ENCODE results near the gene TRPM3.

TRPM3 gene

GRCh38 chr9:71058660-71059059 is 62.8 kb downstream of the TRPM3 start:
- Histone ChIP-seq H4K20me1 (ENCODE audit: insufficient read depth) (no peaks in the 10 kb centered on the region), H3K4me3 (IDR thresholded peaks at IDR 0.05; ENCODE audit: insufficient read depth, low read depth, low read length) (no peak overlapping the region), H3K27ac (no peak overlapping the region), H3K4me2 (no peak overlapping the region), H3K36me3 (ENCODE audit: insufficient read depth) (no peaks in the 10 kb centered on the region), H3K79me2 (ENCODE audit: insufficient read depth, low read depth) (no peaks in the 10 kb centered on the region), H3K27me3 (ENCODE audit: insufficient read depth, low read depth) (no peaks in the 10 kb centered on the region), H2AFZ (ENCODE audit: low read depth) (no peak overlapping the region), H3K9ac (no peak overlapping the region), H3K4me1 (ENCODE audit: low read depth, poor library complexity, severe bottlenecking) (no peaks in the 10 kb centered on the region)
- TF ChIP-seq, protein P1, sequence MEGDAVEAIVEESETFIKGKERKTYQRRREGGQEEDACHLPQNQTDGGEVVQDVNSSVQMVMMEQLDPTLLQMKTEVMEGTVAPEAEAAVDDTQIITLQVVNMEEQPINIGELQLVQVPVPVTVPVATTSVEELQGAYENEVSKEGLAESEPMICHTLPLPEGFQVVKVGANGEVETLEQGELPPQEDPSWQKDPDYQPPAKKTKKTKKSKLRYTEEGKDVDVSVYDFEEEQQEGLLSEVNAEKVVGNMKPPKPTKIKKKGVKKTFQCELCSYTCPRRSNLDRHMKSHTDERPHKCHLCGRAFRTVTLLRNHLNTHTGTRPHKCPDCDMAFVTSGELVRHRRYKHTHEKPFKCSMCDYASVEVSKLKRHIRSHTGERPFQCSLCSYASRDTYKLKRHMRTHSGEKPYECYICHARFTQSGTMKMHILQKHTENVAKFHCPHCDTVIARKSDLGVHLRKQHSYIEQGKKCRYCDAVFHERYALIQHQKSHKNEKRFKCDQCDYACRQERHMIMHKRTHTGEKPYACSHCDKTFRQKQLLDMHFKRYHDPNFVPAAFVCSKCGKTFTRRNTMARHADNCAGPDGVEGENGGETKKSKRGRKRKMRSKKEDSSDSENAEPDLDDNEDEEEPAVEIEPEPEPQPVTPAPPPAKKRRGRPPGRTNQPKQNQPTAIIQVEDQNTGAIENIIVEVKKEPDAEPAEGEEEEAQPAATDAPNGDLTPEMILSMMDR (conservative IDR thresholded peaks at IDR 0.05; ENCODE audit: low read depth, low read length), result no peak

GRCh38 chr9:71052287-71052686 is 69.1 kb downstream of the TRPM3 start:
- Histone ChIP-seq H3K27me3 (ENCODE audit: insufficient read depth, low read depth) (no peaks in the 10 kb centered on the region), H4K20me1 (ENCODE audit: insufficient read depth) (no peaks in the 10 kb centered on the region), H3K79me2 (ENCODE audit: insufficient read depth, low read depth) (no peaks in the 10 kb centered on the region), H3K36me3 (ENCODE audit: insufficient read depth) (no peaks in the 10 kb centered on the region), H3K4me3 (IDR thresholded peaks at IDR 0.05; ENCODE audit: insufficient read depth, low read depth, low read length) (no peak overlapping the region), H3K9ac (no peak overlapping the region), H3K4me1 (ENCODE audit: low read depth, poor library complexity, severe bottlenecking) (no peaks in the 10 kb centered on the region), H2AFZ (ENCODE audit: low read depth) (no peak overlapping the region), H3K27ac (no peak overlapping the region), H3K4me2 (no peak overlapping the region)
- TF ChIP-seq, protein P1 (conservative IDR thresholded peaks at IDR 0.05; ENCODE audit: low read depth, low read length), result no peak

GRCh38 chr9:71048280-71048679 is 73.1 kb downstream of the TRPM3 start:
- Histone ChIP-seq H3K4me2 (no peak overlapping the region), H3K36me3 (ENCODE audit: insufficient read depth) (no peaks in the 10 kb centered on the region), H3K4me1 (ENCODE audit: low read depth, poor library complexity, severe bottlenecking) (no peaks in the 10 kb centered on the region), H2AFZ (ENCODE audit: low read depth) (no peak overlapping the region), H3K27me3 (ENCODE audit: insufficient read depth, low read depth) (no peaks in the 10 kb centered on the region), H3K4me3 (IDR thresholded peaks at IDR 0.05; ENCODE audit: insufficient read depth, low read depth, low read length) (no peak overlapping the region), H3K79me2 (ENCODE audit: insufficient read depth, low read depth) (no peaks in the 10 kb centered on the region), H4K20me1 (ENCODE audit: insufficient read depth) (no peaks in the 10 kb centered on the region), H3K27ac (no peak overlapping the region), H3K9ac (no peak overlapping the region)
- TF ChIP-seq, protein P1 (conservative IDR thresholded peaks at IDR 0.05; ENCODE audit: low read depth, low read length), result no peak

- H3K9ac ChIP-seq, result no peak overlapping the region
- H3K4me2 ChIP-seq, result no peak overlapping the region
- H3K27me3 ChIP-seq (ENCODE audit: insufficient read depth, low read depth), result no peaks in the 10 kb centered on the region
- no peaks in the 10 kb centered on the region for H3K4me1 ChIP-seq (ENCODE audit: low read depth, poor library complexity, severe bottlenecking)
- no peaks in the 10 kb centered on the region for H3K36me3 ChIP-seq (ENCODE audit: insufficient read depth)
- no peak overlapping the region for H2AFZ ChIP-seq (ENCODE audit: low read depth)
- TF ChIP-seq, protein P1 (conservative IDR thresholded peaks at IDR 0.05; ENCODE audit: low read depth, low read length), result no peak
- H3K27ac ChIP-seq, result no peak overlapping the region
- no peaks in the 10 kb centered on the region for H4K20me1 ChIP-seq (ENCODE audit: insufficient read depth)
- no peaks in the 10 kb centered on the region for H3K79me2 ChIP-seq (ENCODE audit: insufficient read depth, low read depth)
- H3K4me3 ChIP-seq (IDR thresholded peaks at IDR 0.05; ENCODE audit: insufficient read depth, low read depth, low read length), result no peak overlapping the region
Observed at GRCh38 chr9:71042448-71042990, 78.9 kb downstream of the TRPM3 start.

Data from KMS-11 (cell line).